Measurements from ENCODE around the gene SERPINA5.

SERPINA5 gene

DNA sequence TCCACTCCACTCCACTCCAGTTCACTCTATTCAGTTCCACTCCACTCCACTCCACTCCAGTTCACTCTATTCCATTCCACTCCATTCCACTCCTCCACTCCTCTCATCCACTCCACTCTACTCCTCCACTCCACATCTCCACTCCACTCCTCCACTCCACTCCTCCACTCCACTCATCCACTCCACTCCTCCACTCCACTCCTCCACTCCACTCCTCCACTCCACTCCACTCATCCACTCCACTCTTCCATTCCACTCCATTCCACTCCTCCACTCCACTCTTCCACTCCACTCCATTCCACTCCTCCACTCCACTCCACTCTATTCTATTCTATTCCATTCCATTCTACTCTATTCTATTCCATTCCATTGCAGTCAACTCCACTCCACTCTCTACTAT lies 9.8 kb downstream of the SERPINA5 start (continued):
- TF ChIP-seq, protein P1, sequence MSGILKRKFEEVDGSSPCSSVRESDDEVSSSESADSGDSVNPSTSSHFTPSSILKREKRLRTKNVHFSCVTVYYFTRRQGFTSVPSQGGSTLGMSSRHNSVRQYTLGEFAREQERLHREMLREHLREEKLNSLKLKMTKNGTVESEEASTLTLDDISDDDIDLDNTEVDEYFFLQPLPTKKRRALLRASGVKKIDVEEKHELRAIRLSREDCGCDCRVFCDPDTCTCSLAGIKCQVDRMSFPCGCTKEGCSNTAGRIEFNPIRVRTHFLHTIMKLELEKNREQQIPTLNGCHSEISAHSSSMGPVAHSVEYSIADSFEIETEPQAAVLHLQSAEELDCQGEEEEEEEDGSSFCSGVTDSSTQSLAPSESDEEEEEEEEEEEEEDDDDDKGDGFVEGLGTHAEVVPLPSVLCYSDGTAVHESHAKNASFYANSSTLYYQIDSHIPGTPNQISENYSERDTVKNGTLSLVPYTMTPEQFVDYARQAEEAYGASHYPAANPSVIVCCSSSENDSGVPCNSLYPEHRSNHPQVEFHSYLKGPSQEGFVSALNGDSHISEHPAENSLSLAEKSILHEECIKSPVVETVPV (CRISPR knock-in tag; IDR thresholded peaks at IDR 0.05) = no peak
- no peak for TF ChIP-seq RARB (CRISPR knock-in tag; IDR thresholded peaks at IDR 0.05)

DNA sequence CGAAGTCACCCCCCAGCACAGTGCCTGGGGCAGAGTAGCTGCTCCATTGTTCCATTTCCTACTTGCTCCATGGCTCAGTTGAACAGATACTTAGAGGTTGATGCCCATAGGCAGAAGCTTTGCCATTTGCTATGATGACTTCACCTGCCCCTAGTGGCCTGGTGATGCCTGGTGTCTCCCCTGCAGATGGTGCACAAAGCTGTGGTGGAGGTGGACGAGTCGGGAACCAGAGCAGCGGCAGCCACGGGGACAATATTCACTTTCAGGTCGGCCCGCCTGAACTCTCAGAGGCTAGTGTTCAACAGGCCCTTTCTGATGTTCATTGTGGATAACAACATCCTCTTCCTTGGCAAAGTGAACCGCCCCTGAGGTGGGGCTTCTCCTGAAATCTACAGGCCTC lies 10.6 kb downstream of the SERPINA5 start:
- no peak for ATAC-seq
- no peak for TF ChIP-seq ZFP3 (CRISPR knock-in tag; IDR thresholded peaks at IDR 0.05)
- TF ChIP-seq, protein P2, sequence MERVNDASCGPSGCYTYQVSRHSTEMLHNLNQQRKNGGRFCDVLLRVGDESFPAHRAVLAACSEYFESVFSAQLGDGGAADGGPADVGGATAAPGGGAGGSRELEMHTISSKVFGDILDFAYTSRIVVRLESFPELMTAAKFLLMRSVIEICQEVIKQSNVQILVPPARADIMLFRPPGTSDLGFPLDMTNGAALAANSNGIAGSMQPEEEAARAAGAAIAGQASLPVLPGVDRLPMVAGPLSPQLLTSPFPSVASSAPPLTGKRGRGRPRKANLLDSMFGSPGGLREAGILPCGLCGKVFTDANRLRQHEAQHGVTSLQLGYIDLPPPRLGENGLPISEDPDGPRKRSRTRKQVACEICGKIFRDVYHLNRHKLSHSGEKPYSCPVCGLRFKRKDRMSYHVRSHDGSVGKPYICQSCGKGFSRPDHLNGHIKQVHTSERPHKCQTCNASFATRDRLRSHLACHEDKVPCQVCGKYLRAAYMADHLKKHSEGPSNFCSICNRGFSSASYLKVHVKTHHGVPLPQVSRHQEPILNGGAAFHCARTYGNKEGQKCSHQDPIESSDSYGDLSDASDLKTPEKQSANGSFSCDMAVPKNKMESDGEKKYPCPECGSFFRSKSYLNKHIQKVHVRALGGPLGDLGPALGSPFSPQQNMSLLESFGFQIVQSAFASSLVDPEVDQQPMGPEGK (CRISPR knock-in tag; IDR thresholded peaks at IDR 0.05; ENCODE audit: borderline replicate concordance) = no peak
- TF ChIP-seq, protein P1 (CRISPR knock-in tag; IDR thresholded peaks at IDR 0.05) = no peak
- no peak for TF ChIP-seq ZNF70 (CRISPR knock-in tag; IDR thresholded peaks at IDR 0.05)
- TF ChIP-seq OSR1 (CRISPR knock-in tag; IDR thresholded peaks at IDR 0.05) = no peak
- TF ChIP-seq SNAI2 (CRISPR knock-in tag; IDR thresholded peaks at IDR 0.05) = no peak
- TF ChIP-seq ISL1 (CRISPR knock-in tag; IDR thresholded peaks at IDR 0.05) = no peak

DNA sequence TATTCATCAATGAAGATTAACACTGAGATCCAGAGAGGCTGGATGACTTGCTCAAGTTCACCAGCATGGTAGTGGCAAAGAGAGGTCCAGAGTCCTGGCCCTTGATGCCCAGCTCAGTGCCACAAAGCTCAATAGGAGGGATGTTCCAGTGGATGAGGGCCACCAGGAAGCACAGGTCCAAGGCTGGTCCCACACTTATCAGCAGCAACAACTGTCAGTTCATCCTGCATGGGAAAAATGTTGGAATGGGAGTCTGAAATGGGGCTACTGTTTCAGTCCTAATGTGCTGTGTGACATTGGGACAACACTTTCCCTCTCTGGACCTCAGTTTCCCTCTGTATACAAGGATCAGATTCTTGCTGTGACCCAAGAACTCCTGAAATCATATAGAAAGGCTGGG lies 11.2 kb downstream of the SERPINA5 start:
- TF ChIP-seq, protein P2 (CRISPR knock-in tag; IDR thresholded peaks at IDR 0.05; ENCODE audit: borderline replicate concordance) = no peak
- no peak for TF ChIP-seq TCF4 (CRISPR knock-in tag; IDR thresholded peaks at IDR 0.05; ENCODE audit: borderline replicate concordance)
- TF ChIP-seq PPARA (CRISPR knock-in tag; IDR thresholded peaks at IDR 0.05; ENCODE audit: borderline replicate concordance) = no peak
- no peak for TF ChIP-seq ISL1 (CRISPR knock-in tag; IDR thresholded peaks at IDR 0.05)
- TF ChIP-seq ZNF70 (CRISPR knock-in tag; IDR thresholded peaks at IDR 0.05) = no peak
- TF ChIP-seq ARNTL (CRISPR knock-in tag; IDR thresholded peaks at IDR 0.05; ENCODE audit: borderline replicate concordance, low read depth) = no peak
- no peak for ATAC-seq

DNA sequence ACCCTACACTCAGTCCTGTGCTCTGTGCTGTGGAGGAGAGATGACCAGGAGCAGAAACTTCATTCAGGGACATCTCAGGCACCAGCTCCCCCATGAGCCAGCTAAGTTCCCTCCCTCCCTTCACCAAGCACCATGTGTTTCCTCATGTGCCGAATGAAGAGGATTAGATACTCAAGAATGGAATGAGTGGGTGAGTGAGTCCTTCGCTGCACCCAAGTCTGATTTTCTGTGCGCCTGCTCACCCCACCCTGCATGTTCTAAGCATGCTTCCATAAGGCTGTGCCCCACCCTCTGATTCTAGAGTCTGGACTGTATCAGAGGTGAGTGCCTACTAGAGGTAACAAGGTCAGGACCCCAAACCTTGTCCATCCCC lies 12.1 kb downstream of the SERPINA5 start:
- no peak for ATAC-seq
- no peak for TF ChIP-seq TCF4 (CRISPR knock-in tag; IDR thresholded peaks at IDR 0.05; ENCODE audit: borderline replicate concordance)
- TF ChIP-seq, protein P3, sequence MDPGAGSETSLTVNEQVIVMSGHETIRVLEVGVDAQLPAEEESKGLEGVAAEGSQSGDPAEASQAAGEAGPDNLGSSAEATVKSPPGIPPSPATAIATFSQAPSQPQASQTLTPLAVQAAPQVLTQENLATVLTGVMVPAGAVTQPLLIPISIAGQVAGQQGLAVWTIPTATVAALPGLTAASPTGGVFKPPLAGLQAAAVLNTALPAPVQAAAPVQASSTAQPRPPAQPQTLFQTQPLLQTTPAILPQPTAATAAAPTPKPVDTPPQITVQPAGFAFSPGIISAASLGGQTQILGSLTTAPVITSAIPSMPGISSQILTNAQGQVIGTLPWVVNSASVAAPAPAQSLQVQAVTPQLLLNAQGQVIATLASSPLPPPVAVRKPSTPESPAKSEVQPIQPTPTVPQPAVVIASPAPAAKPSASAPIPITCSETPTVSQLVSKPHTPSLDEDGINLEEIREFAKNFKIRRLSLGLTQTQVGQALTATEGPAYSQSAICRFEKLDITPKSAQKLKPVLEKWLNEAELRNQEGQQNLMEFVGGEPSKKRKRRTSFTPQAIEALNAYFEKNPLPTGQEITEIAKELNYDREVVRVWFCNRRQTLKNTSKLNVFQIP (CRISPR knock-in tag; IDR thresholded peaks at IDR 0.05; ENCODE audit: borderline replicate concordance, low read depth) = no peak

DNA sequence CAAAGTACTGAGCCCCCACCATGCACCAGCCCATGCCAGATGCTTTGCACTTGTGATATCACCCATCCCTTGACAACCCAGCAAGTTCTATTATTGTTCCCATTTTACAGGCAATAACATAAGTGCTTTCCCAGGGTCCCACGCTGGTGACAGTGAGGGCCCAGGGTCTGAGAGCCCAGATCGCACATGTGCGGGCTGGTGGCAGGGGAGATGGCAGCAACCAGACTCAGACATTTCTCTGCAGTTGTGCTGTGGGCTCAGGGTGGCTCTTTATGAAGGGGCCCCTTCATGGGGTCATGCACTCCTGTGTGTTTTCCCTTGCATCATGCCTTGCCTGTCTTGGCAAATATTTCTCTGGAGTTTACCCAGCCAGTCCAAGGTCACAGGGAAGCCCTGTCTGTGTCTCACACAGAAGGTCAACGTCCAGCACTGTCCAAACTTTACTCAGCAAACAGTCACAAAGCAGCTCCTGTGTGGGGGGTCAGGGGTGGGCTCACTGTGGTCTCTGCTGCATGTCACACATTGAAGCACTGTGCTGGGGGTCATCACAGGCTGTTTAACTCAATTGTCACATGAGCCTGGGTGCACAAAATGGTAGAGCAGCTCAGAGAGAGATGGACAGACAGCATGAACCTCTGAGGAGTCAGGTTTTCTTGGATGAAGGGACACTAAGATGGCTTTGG lies 12.7 kb downstream of the SERPINA5 start:
- TF ChIP-seq TOX (CRISPR knock-in tag; IDR thresholded peaks at IDR 0.05; ENCODE audit: borderline replicate concordance) = no peak
- no peak for TF ChIP-seq PPARA (CRISPR knock-in tag; IDR thresholded peaks at IDR 0.05; ENCODE audit: borderline replicate concordance)
- TF ChIP-seq OSR1 (CRISPR knock-in tag; IDR thresholded peaks at IDR 0.05) = no peak
- TF ChIP-seq, protein P2 (CRISPR knock-in tag; IDR thresholded peaks at IDR 0.05; ENCODE audit: borderline replicate concordance) = no peak
- TF ChIP-seq ZFP30 (CRISPR knock-in tag; IDR thresholded peaks at IDR 0.05) = no peak
- no peak for TF ChIP-seq SNAI2 (CRISPR knock-in tag; IDR thresholded peaks at IDR 0.05)
- no peak for ATAC-seq
